GM12878 (cell line): ENCODE data around the gene GP5. TPM values are rescaled to one million over a fixed set of nuclear protein-coding genes. Genes with fewer than 3 reads are reported as not detected.

Experiments used
- ATAC-seq: fragments of 200-7000 bp; cut with Tn5 transposase; 3 replicates; pipeline ENCODE4 v1.9.1; 2020; ENCODE audit warnings: mild to moderate bottlenecking, moderate library complexity
- BruUV-seq: library from RNA; stranded (reverse); fragments of 400-500 nt; replicated peaks from 2 replicates; lab custom pipeline; 2021; lab: Mats Ljungman, UMichigan
- CTCF ChIA-PET: fragments of 300-600 bp; sonication (Branson Sonifier 250); formaldehyde crosslinking; extraction: SDS; loops from one replicate; lab custom pipeline; 2021; ENCODE audit warnings: inconsistent platforms; lab: Yijun Ruan, JAX
- POLR2A ChIA-PET: fragments of 350-600 bp; formaldehyde crosslinking; extraction: SDS; loops from one replicate; lab custom pipeline; 2021; ENCODE audit warnings: inconsistent platforms; lab: Charles Lee
- RAD21 ChIA-PET: fragments of 300-600 bp; sonication (Branson Sonifier 250); formaldehyde crosslinking; loops from one replicate; lab custom pipeline; 2023; ENCODE audit warnings: antibody characterized with exemption; ENCODE audit not compliant: unreplicated experiment; lab: Charles Lee
- SMC1A ChIA-PET: fragments of 300-600 bp; sonication (Branson Sonifier 250); formaldehyde crosslinking; loops from one replicate; lab custom pipeline; 2023; ENCODE audit not compliant: unreplicated experiment, uncharacterized antibody; lab: Charles Lee
- DNase-seq: peaks from one replicate; pipeline ENCODE4 v3.0.0-alpha.2; 2011; ENCODE audit warnings: low read depth, low spot score
- FAIRE-seq: peaks from 3 replicates; lab custom pipeline; 2011; peaks lifted over from hg19 to GRCh38; lab: Jason Lieb, UNC
- H2AFZ ChIP-seq: 2 replicates; pipeline ENCODE4 v1.6.0; 2011; ENCODE audit warnings: low read depth, low read length, control low read depth; ENCODE audit not compliant: control insufficient read depth
- H3K27ac ChIP-seq: 2 replicates; pipeline ENCODE4 v1.5.1; 2011; ENCODE audit warnings: control low read depth; ENCODE audit not compliant: control insufficient read depth, insufficient read depth
- H3K27me3 ChIP-seq, 2 experiments: replicated peaks in 1 of 2; 2 replicates each; pipeline versions ENCODE4 v1.6.0 to v1.6.1; 2011; ENCODE audit warnings: low read length in 1 of 2; ENCODE audit not compliant: control insufficient read depth in 2 of 2, insufficient read depth in 2 of 2
- H3K36me3 ChIP-seq, 2 experiments: 2 replicates each; pipeline ENCODE4 v1.5.1; 2011; ENCODE audit warnings: low read length in 1 of 2; ENCODE audit not compliant: control insufficient read depth in 2 of 2, insufficient read depth in 2 of 2
- H3K4me1 ChIP-seq: 2 replicates; pipeline ENCODE4 v1.6.1; 2011; ENCODE audit warnings: mild to moderate bottlenecking, low read length, moderate library complexity, mixed read lengths; ENCODE audit not compliant: control insufficient read depth, insufficient read depth
- H3K4me2 ChIP-seq: 2 replicates; pipeline ENCODE4 v1.6.0; 2011; ENCODE audit warnings: control low read depth; ENCODE audit not compliant: control insufficient read depth, insufficient read depth
- H3K4me3 ChIP-seq: fragments of 200-600 bp; sonication (generic); 2 replicates; pipeline ENCODE4 v1.5.1; 2016
- H3K79me2 ChIP-seq: 2 replicates; pipeline ENCODE4 v1.6.0; 2011; ENCODE audit warnings: low read length; ENCODE audit not compliant: control insufficient read depth, insufficient read depth
- H3K9ac ChIP-seq: 2 replicates; pipeline ENCODE4 v1.8.0; 2011; ENCODE audit warnings: low read length, control low read depth, mixed read lengths; ENCODE audit not compliant: control insufficient read depth, insufficient read depth
- H3K9me3 ChIP-seq: replicated peaks from 3 replicates; pipeline ENCODE4 v1.5.1; 2011; ENCODE audit warnings: mild to moderate bottlenecking, low read length; ENCODE audit not compliant: control insufficient read depth, insufficient read depth
- H4K20me1 ChIP-seq: 2 replicates; pipeline ENCODE4 v1.6.0; 2011; ENCODE audit not compliant: control insufficient read depth, insufficient read depth
- CHD1 ChIP-seq: IDR thresholded peaks from 2 replicates; pipeline ENCODE4 v1.6.1; 2012; ENCODE audit warnings: low read depth, low read length, improper control_type of control experiment
- CHD2 ChIP-seq: IDR thresholded peaks from 2 replicates; pipeline ENCODE4 v1.6.1; 2011; ENCODE audit warnings: low read depth, low read length, improper control_type of control experiment, borderline replicate concordance
- HCFC1 ChIP-seq: fragments of 150-350 bp; IDR thresholded peaks from 2 replicates; pipeline ENCODE4 v1.6.1; 2014; ENCODE audit warnings: low read length
- KAT2A ChIP-seq: conservative IDR thresholded peaks from 2 replicates; pipeline ENCODE4 v1.6.1; 2011; ENCODE audit warnings: low read depth, low read length; ENCODE audit not compliant: control insufficient read depth
- MYB ChIP-seq: fragments of 150-350 bp; IDR thresholded peaks from 2 replicates; pipeline ENCODE4 v1.6.1; 2014; ENCODE audit warnings: mild to moderate bottlenecking, low read depth, low read length, borderline replicate concordance
- PAX5 ChIP-seq: IDR thresholded peaks from 2 replicates; pipeline ENCODE4 v1.6.1; 2011; ENCODE audit warnings: low read depth, low read length, borderline replicate concordance
- PAX8 ChIP-seq: fragments of 450-650 bp; IDR thresholded peaks from 2 replicates; pipeline ENCODE4 v1.6.1; 2017; ENCODE audit warnings: mild to moderate bottlenecking, moderate library complexity
- POLR2AphosphoS5 ChIP-seq: IDR thresholded peaks from 2 replicates; pipeline ENCODE4 v1.6.1; 2011; ENCODE audit warnings: mild to moderate bottlenecking, low read length, inconsistent platforms
- RAD21 ChIP-seq: IDR thresholded peaks from 2 replicates; pipeline ENCODE4 v1.6.1; 2011; ENCODE audit warnings: mild to moderate bottlenecking, low read depth, low read length, moderate library complexity; ENCODE audit not compliant: insufficient read depth
- RAD51 ChIP-seq: fragments of 450-650 bp; IDR thresholded peaks from 2 replicates; pipeline ENCODE4 v1.6.1; 2016; ENCODE audit warnings: moderate library complexity, mild to moderate bottlenecking, inconsistent platforms
- RB1 ChIP-seq: fragments of 450-650 bp; formaldehyde crosslinking; IDR thresholded peaks from 2 replicates; pipeline ENCODE4 v1.6.1; 2017; ENCODE audit warnings: mild to moderate bottlenecking, borderline replicate concordance
- RFX5 ChIP-seq: IDR thresholded peaks from 2 replicates; pipeline ENCODE4 v1.6.1; 2011; ENCODE audit warnings: low read depth, low read length, improper control_type of control experiment
- SMAD1 ChIP-seq: fragments of 450-650 bp; IDR thresholded peaks from 2 replicates; pipeline ENCODE4 v1.6.1; 2018; ENCODE audit warnings: mild to moderate bottlenecking, low read depth; ENCODE audit not compliant: partially characterized antibody
- SPI1 ChIP-seq: IDR thresholded peaks from 2 replicates; pipeline ENCODE4 v1.6.1; 2011; ENCODE audit warnings: low read depth, mild to moderate bottlenecking, low read length, moderate library complexity, borderline replicate concordance; ENCODE audit not compliant: insufficient read depth
- STAT1 ChIP-seq: fragments of 450-650 bp; conservative IDR thresholded peaks from 2 replicates; pipeline ENCODE4 v1.6.1; 2014; ENCODE audit warnings: antibody characterized with exemption, mild to moderate bottlenecking
- TCF3 ChIP-seq: IDR thresholded peaks from 2 replicates; pipeline ENCODE4 v1.6.1; 2012; ENCODE audit warnings: low read depth, mild to moderate bottlenecking, low read length, borderline replicate concordance; ENCODE audit not compliant: insufficient read depth
- ZNF217 ChIP-seq: fragments of 450-650 bp; IDR thresholded peaks from 2 replicates; pipeline ENCODE4 v1.6.1; 2017; ENCODE audit warnings: antibody characterized with exemption, mild to moderate bottlenecking
- WGBS: methylation state at CpG from one replicate; pipeline ENCODE4 v1.1.6; 2016; ENCODE audit warnings: low lambda C conversion rate; ENCODE audit not compliant: insufficient replicate concordance, insufficient coverage; ENCODE audit errors: missing lambda C conversion rate; 5-methylcytosine and 5-hydroxymethylcytosine counted together
- in situ Hi-C: fragments of 300-500 bp; cut with MboI; formaldehyde crosslinking; loops from 9 replicates; pipeline ENCODE4 v1.14.3; 2018; ENCODE audit warnings: mixed read lengths
- intact Hi-C: fragments of 100-400 bp; cut with micrococcal nuclease; formaldehyde crosslinking; loops from one replicate; pipeline ENCODE4 v1.14.2; 2022; ENCODE audit not compliant: unreplicated experiment
- polyA plus RNA-seq, 11 experiments: library from polyadenylated mRNA; depleted of rRNA in 4 of 11; unstranded in 6 of 11; stranded (reverse) in 5 of 11; fragments of >200 nt; fragmentation: Nextera tagmentation in 4 of 11; fragmentation: Illumina TruSeq in 1 of 11; extraction: Ambion mirVana in 4 of 11; extraction: Trizol in 1 of 11; gene quantifications; 1 replicate in 1 of 11; 2 replicates in 10 of 11; pipeline versions ENCODE4 v1.2.1 to v1.2.3, GENCODE V29; 2011 to 2016; ENCODE audit warnings: inconsistent platforms in 2 of 11, missing spikeins in 2 of 11, low read depth in 1 of 11
- total RNA-seq, 4 experiments: library from RNA; depleted of rRNA in 3 of 4; stranded (reverse); fragments of >200 nt in 3 of 4; fragmentation: Illumina TruSeq in 1 of 4; extraction: Trizol in 1 of 4; gene quantifications; 2 replicates each; pipeline versions ENCODE4 v1.2.1 to v1.2.3, GENCODE V29; 2013 to 2021
- TF ChIP-seq, protein P1 (sequence below): IDR thresholded peaks from 2 replicates; pipeline ENCODE4 v1.6.1; 2011; ENCODE audit warnings: mild to moderate bottlenecking, low read depth, low read length, moderate library complexity; ENCODE audit not compliant: insufficient replicate concordance

The GP5 gene
- total and polyA plus RNA-seq, 10 of the 15 experiments (the other 5 are each of a cell fraction or from before 2014, with no cell fraction given), result not detected

DNA sequence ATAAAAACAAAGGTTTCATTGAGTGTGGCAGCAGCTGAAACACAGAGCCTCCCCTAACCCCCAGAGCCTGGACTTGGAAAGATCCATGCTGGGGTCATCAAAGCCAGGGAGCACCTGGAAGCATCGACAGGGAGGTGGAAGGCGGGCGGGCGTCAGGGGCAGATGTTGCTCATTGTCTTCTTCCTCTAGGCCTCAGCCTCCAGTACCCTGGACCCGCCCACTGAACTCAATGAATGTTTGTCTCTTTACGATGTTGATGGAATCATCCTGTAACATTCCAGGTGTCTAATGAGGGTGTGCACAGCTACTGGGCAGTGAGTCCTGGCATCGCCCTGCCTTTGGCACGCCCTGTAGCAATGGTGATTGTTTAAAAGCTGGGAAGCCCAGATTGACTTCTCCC, 9.8 kb downstream of the GP5 start:
- FAIRE-seq (no peak), DNase-seq (no peak), ATAC-seq (no peak)
- ChIA-PET SMC1A (no interaction called here), CTCF (no interaction called here), RAD21 (no interaction called here), POLR2A (no interaction called here)
- H3K4me2 ChIP-seq, result no peak overlapping the region
- BruUV-seq, result no TSS peak
- no peaks in the 10 kb centered on the region for H3K27me3 ChIP-seq
- intact Hi-C loops, result no loop called here
- peaks cover 2% of the 10 kb centered on the region; the same call in 1 of the 3 replicates for H3K9me3 ChIP-seq
- no peak overlapping the region for H3K4me3 ChIP-seq
- H3K9ac ChIP-seq, result no peak overlapping the region
- no peak overlapping the region for H3K27ac ChIP-seq
- in situ Hi-C loops, result no loop called here
- WGBS, result 64% methylated on average over 8 of the region's 8 CpGs
- H2AFZ ChIP-seq, result no peak overlapping the region
- no peaks in the 10 kb centered on the region for H3K79me2 ChIP-seq
- H3K36me3 ChIP-seq, result no peaks in the 10 kb centered on the region
- H3K4me1 ChIP-seq, result no peaks in the 10 kb centered on the region
- no peaks in the 10 kb centered on the region for H4K20me1 ChIP-seq
- no peak for TF ChIP-seq TCF3
- no peak for TF ChIP-seq SMAD1
- no peak for TF ChIP-seq RB1
- TF ChIP-seq CHD1, result no peak
- TF ChIP-seq CHD2, result no peak
- TF ChIP-seq POLR2AphosphoS5, result no peak
- no peak for TF ChIP-seq ZNF217

DNA sequence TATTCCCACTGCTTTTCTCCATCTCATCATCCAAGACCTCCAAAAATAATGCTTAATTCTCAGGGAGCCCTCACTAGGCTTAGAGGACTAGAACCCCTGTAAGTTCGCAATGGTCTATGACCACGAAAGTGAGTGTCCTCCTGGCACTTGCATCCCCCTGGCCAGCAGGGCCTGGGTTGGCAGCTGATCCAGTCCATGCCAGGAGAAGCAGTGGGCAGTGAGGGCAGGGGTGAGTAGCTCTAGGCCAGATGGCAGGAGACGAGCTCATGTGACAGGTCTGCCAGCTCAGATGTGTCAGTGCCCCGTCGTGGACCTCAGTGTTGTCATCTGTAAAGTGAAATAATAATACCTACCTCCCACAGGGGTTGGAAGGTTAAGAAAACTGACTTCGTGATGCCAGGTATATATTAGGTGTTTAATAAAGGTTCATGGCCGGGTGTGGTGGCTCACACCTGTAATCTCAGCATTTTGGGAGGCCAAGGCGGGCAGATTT, 11.1 kb downstream of the GP5 start:
- FAIRE-seq (no peak), ATAC-seq (no peak), DNase-seq (no peak)
- peaks cover 2% of the 10 kb centered on the region; the same call in 1 of the 3 replicates for H3K9me3 ChIP-seq
- no peak overlapping the region for H3K9ac ChIP-seq
- in situ Hi-C loops, result no loop called here
- H3K36me3 ChIP-seq, result no peaks in the 10 kb centered on the region
- ChIA-PET SMC1A (no interaction called here), POLR2A (no interaction called here), CTCF (interaction anchor here (0.8 kb wide), 1 partner anchor 54 kb away, joined by 3 read pairs; no protein-coding TSS in a partner anchor), RAD21 (no interaction called here)
- H3K4me1 ChIP-seq, result no peaks in the 10 kb centered on the region
- WGBS, result 21% methylated on average over 8 of the region's 8 CpGs
- no peak overlapping the region for H3K4me3 ChIP-seq
- H3K27me3 ChIP-seq, result no peaks in the 10 kb centered on the region
- H3K4me2 ChIP-seq, result no peak overlapping the region
- no peaks in the 10 kb centered on the region for H4K20me1 ChIP-seq
- no peaks in the 10 kb centered on the region for H3K79me2 ChIP-seq
- no peak overlapping the region for H3K27ac ChIP-seq
- no peak overlapping the region for H2AFZ ChIP-seq
- intact Hi-C loops, result no loop called here
- TF ChIP-seq PAX8 (no peak), RAD21 (no peak), RAD51 (no peak), SPI1 (no peak), MYB (no peak), PAX5 (no peak), KAT2A (no peak), HCFC1 (no peak), RFX5 (no peak), STAT1 (no peak)
- TF ChIP-seq, protein P1, sequence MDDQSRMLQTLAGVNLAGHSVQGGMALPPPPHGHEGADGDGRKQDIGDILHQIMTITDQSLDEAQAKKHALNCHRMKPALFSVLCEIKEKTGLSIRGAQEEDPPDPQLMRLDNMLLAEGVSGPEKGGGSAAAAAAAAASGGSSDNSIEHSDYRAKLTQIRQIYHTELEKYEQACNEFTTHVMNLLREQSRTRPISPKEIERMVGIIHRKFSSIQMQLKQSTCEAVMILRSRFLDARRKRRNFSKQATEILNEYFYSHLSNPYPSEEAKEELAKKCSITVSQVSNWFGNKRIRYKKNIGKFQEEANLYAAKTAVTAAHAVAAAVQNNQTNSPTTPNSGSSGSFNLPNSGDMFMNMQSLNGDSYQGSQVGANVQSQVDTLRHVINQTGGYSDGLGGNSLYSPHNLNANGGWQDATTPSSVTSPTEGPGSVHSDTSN, result no peak
- no TSS peak for BruUV-seq
